Activated CD4-positive, alpha-beta memory T cell treated with anti-CD3 and anti-CD28 coated beads, Interleukin-2, amount 10 ng/mL, durations not matched to agents 7 days and 5 days (primary cell): ENCODE measurements around the gene LCE1C. TPM values are rescaled to one million over a fixed set of nuclear protein-coding genes. Genes with fewer than 3 reads are reported as not detected.

ENCODE experiments used
- CTCF ChIA-PET: fragments of 350-600 bp; sonication (Branson Sonifier 250); formaldehyde crosslinking; loops from one replicate; lab custom pipeline; 2021; ENCODE audit warnings: antibody characterized with exemption, inconsistent platforms; lab: Charles Lee
- POLR2A ChIA-PET: fragments of 350-600 bp; sonication (Branson Sonifier 250); formaldehyde crosslinking; loops from one replicate; lab custom pipeline; 2021; ENCODE audit warnings: antibody characterized with exemption; lab: Charles Lee
- DNase-seq: peaks from one replicate; pipeline ENCODE4 v3.0.0-alpha.2; 2020
- H3K27ac Mint-ChIP-seq: one replicate; pipeline ENCODE4 v1.8.0; 2021; ENCODE audit warnings: mild to moderate bottlenecking, mixed read lengths
- H3K27me3 Mint-ChIP-seq: one replicate; pipeline ENCODE4 v1.8.0; 2021; ENCODE audit warnings: mixed read lengths
- H3K36me3 Mint-ChIP-seq: one replicate; pipeline ENCODE4 v1.8.0; 2021; ENCODE audit warnings: low read depth, mixed read lengths
- H3K4me1 Mint-ChIP-seq: one replicate; pipeline ENCODE4 v1.8.0; 2021; ENCODE audit warnings: mixed read lengths
- H3K4me3 Mint-ChIP-seq: one replicate; pipeline ENCODE4 v1.8.0; 2021; ENCODE audit warnings: mild to moderate bottlenecking, mixed read lengths
- H3K9me3 Mint-ChIP-seq: one replicate; pipeline ENCODE4 v1.8.0; 2021; ENCODE audit warnings: mixed read lengths
- total RNA-seq, 2 experiments: library from RNA; stranded (reverse); gene quantifications; one replicate each; pipeline ENCODE4 v1.2.3, GENCODE V29; 2021

The LCE1C gene
- total RNA-seq, 2 experiments from 2014 or later = not detected

- Mint-ChIP-seq H3K27ac (no peak overlapping the region), H3K27me3 (peaks cover 18% of the 10 kb centered on the region), H3K36me3 (no peaks in the 10 kb centered on the region), H3K4me1 (peaks cover 4% of the 10 kb centered on the region), H3K9me3 (no peaks in the 10 kb centered on the region), H3K4me3 (no peak overlapping the region)
- ChIA-PET CTCF (no interaction called here), POLR2A (no interaction called here)
- no peak for DNase-seq
Measured at GRCh38 chr1:152783095-152783494, 23.4 kb downstream of the LCE1C start.

- H3K4me1 Mint-ChIP-seq = no peaks in the 10 kb centered on the region
- ChIA-PET CTCF (interaction anchor here (1.0 to 1.7 kb wide), 2 partner anchors 10 to 30 kb away, joined by 3 to 5 read pairs; no protein-coding TSS in a partner anchor), POLR2A (no interaction called here)
- no peaks in the 10 kb centered on the region for H3K36me3 Mint-ChIP-seq
- H3K27me3 Mint-ChIP-seq = peaks cover 5% of the 10 kb centered on the region
- no peak overlapping the region for H3K27ac Mint-ChIP-seq
- H3K9me3 Mint-ChIP-seq = no peaks in the 10 kb centered on the region
- no peak overlapping the region for H3K4me3 Mint-ChIP-seq
- DNase-seq = no peak
Measured at GRCh38 chr1:152777510-152778137, 28.8 kb downstream of the LCE1C start.

- ChIA-PET CTCF (no interaction called here), POLR2A (no interaction called here)
- Mint-ChIP-seq H3K36me3 (no peaks in the 10 kb centered on the region), H3K4me1 (no peaks in the 10 kb centered on the region), H3K27me3 (peaks cover 7% of the 10 kb centered on the region), H3K27ac (no peak overlapping the region), H3K4me3 (no peak overlapping the region), H3K9me3 (no peaks in the 10 kb centered on the region)
- no peak for DNase-seq
Measured at GRCh38 chr1:152776361-152776760, 30.1 kb downstream of the LCE1C start.

- H3K4me3 Mint-ChIP-seq = no peak within 1 kb of the TSS
Measured at GRCh38 chr1:152774875-152775274, 31.6 kb downstream of the LCE1C start, which contains the start of gene LCE1F. TSS of gene LCE1F (plus strand) at chr1:152775140. CDS start at chr1:152776372, 1,232 bp downstream.

GRCh38 chr1:152770411-152770810, 36.0 kb downstream of the LCE1C start:
- H3K27ac Mint-ChIP-seq = no peak overlapping the region
- H3K4me3 Mint-ChIP-seq = no peak overlapping the region
- H3K9me3 Mint-ChIP-seq = no peaks in the 10 kb centered on the region

More at GRCh38 chr1:152774875-152775274, 31.6 kb downstream of the LCE1C start, which contains the start of gene LCE1F:
- Mint-ChIP-seq H3K4me1 (no peaks in the 10 kb centered on the region), H3K36me3 (no peaks in the 10 kb centered on the region), H3K27ac (no peak within 1 kb of the TSS), H3K9me3 (no peaks in the 10 kb centered on the region), H3K27me3 (peaks cover 9% of the 10 kb centered on the region)
- no peak for DNase-seq
- ChIA-PET CTCF (no interaction called here), POLR2A (no interaction called here)

GRCh38 chr1:152768847-152769533, 37.5 kb downstream of the LCE1C start:
- peaks cover 7% of the 10 kb centered on the region for H3K27me3 Mint-ChIP-seq
- H3K4me3 Mint-ChIP-seq = no peak overlapping the region
- no peaks in the 10 kb centered on the region for H3K36me3 Mint-ChIP-seq
- no peaks in the 10 kb centered on the region for H3K4me1 Mint-ChIP-seq
- CTCF ChIA-PET = no interaction called here
- no peak for DNase-seq
- no peak overlapping the region for H3K27ac Mint-ChIP-seq
- POLR2A ChIA-PET = no interaction called here
- no peaks in the 10 kb centered on the region for H3K9me3 Mint-ChIP-seq

More at GRCh38 chr1:152770411-152770810, 36.0 kb downstream of the LCE1C start:
- Mint-ChIP-seq H3K36me3 (no peaks in the 10 kb centered on the region), H3K4me1 (no peaks in the 10 kb centered on the region), H3K27me3 (peaks cover 7% of the 10 kb centered on the region)
- no peak for DNase-seq
- ChIA-PET CTCF (no interaction called here), POLR2A (no interaction called here)

- Mint-ChIP-seq H3K27me3 (no peaks in the 10 kb centered on the region), H3K4me3 (no peak overlapping the region), H3K36me3 (no peaks in the 10 kb centered on the region), H3K4me1 (no peaks in the 10 kb centered on the region), H3K27ac (no peak overlapping the region), H3K9me3 (no peaks in the 10 kb centered on the region)
- CTCF ChIA-PET = no interaction called here
- DNase-seq = no peak
- POLR2A ChIA-PET = no interaction called here
Measured at GRCh38 chr1:152761609-152762213, 44.7 kb downstream of the LCE1C start.

GRCh38 chr1:152760551-152761190, 45.8 kb downstream of the LCE1C start:
- no peak for DNase-seq
- no peaks in the 10 kb centered on the region for H3K36me3 Mint-ChIP-seq
- no peak overlapping the region for H3K27ac Mint-ChIP-seq
- POLR2A ChIA-PET = no interaction called here
- CTCF ChIA-PET = no interaction called here
- no peaks in the 10 kb centered on the region for H3K9me3 Mint-ChIP-seq
- no peaks in the 10 kb centered on the region for H3K27me3 Mint-ChIP-seq
- H3K4me3 Mint-ChIP-seq = no peak overlapping the region
- no peaks in the 10 kb centered on the region for H3K4me1 Mint-ChIP-seq

GRCh38 chr1:152759453-152760173, 46.8 kb downstream of the LCE1C start:
- H3K36me3 Mint-ChIP-seq = no peaks in the 10 kb centered on the region
- H3K27ac Mint-ChIP-seq = no peak overlapping the region
- no peak overlapping the region for H3K4me3 Mint-ChIP-seq
- ChIA-PET CTCF (no interaction called here), POLR2A (no interaction called here)
- H3K9me3 Mint-ChIP-seq = no peaks in the 10 kb centered on the region
- H3K27me3 Mint-ChIP-seq = no peaks in the 10 kb centered on the region
- H3K4me1 Mint-ChIP-seq = no peaks in the 10 kb centered on the region
- DNase-seq = no peak

- H3K27me3 Mint-ChIP-seq = no peaks in the 10 kb centered on the region
- H3K36me3 Mint-ChIP-seq = no peaks in the 10 kb centered on the region
- no peaks in the 10 kb centered on the region for H3K4me1 Mint-ChIP-seq
- H3K9me3 Mint-ChIP-seq = no peaks in the 10 kb centered on the region
- no peak overlapping the region for H3K4me3 Mint-ChIP-seq
- ChIA-PET POLR2A (no interaction called here), CTCF (no interaction called here)
- no peak overlapping the region for H3K27ac Mint-ChIP-seq
- DNase-seq = no peak
Measured at GRCh38 chr1:152758636-152759035, 47.8 kb downstream of the LCE1C start.

- no peak for DNase-seq
- H3K27me3 Mint-ChIP-seq = peaks cover 2% of the 10 kb centered on the region
- ChIA-PET CTCF (no interaction called here), POLR2A (no interaction called here)
- no peaks in the 10 kb centered on the region for H3K36me3 Mint-ChIP-seq
- H3K4me1 Mint-ChIP-seq = no peaks in the 10 kb centered on the region
- no peaks in the 10 kb centered on the region for H3K9me3 Mint-ChIP-seq
- H3K27ac Mint-ChIP-seq = no peak within 1 kb of the TSS
- no peak within 1 kb of the TSS for H3K4me3 Mint-ChIP-seq
Measured at GRCh38 chr1:152757747-152758146, 48.7 kb downstream of the LCE1C start, which contains the start of gene KPRP. TSS of gene KPRP (plus strand) at chr1:152758025. CDS start at chr1:152759589, 1,564 bp downstream.

GRCh38 chr1:152756872-152757271, 49.6 kb downstream of the LCE1C start:
- peaks cover 5% of the 10 kb centered on the region for H3K27me3 Mint-ChIP-seq

More at GRCh38 chr1:152756872-152757271, 49.6 kb downstream of the LCE1C start:
- Mint-ChIP-seq H3K27ac (no peak overlapping the region), H3K4me1 (no peaks in the 10 kb centered on the region), H3K9me3 (no peaks in the 10 kb centered on the region), H3K4me3 (no peak overlapping the region), H3K36me3 (no peaks in the 10 kb centered on the region)
- CTCF ChIA-PET = no interaction called here
- no peak for DNase-seq
- POLR2A ChIA-PET = no interaction called here
